AG04449 (cell line): ENCODE results near the gene EMSY.

Experiments used
- CTCF ChIA-PET: fragments of 350-600 bp; formaldehyde crosslinking; extraction: SDS; loops from one replicate; lab custom pipeline; 2021; ENCODE audit warnings: antibody characterized with exemption; lab: Yijun Ruan, JAX
- POLR2A ChIA-PET: fragments of 400-600, 350-600 bp; formaldehyde crosslinking; extraction: SDS; loops from one replicate; lab custom pipeline; 2020; ENCODE audit warnings: antibody characterized with exemption, inconsistent platforms; lab: Yijun Ruan, JAX
- DNase-seq: peaks from one replicate; pipeline ENCODE4 v3.0.0-alpha.2; 2010; ENCODE audit warnings: low read depth, low spot score
- H3K4me3 ChIP-seq: 2 replicates; pipeline ENCODE4 v1.5.1; 2011; ENCODE audit warnings: low read depth, mild to moderate bottlenecking, control low read depth, low read length
- CTCF ChIP-seq: IDR thresholded peaks from one replicate; pipeline ENCODE4 v1.5.1; 2011; ENCODE audit warnings: mild to moderate bottlenecking, moderate library complexity, low read length, control low read depth, inconsistent platforms; ENCODE audit not compliant: insufficient read depth; ENCODE audit errors: missing control alignments

EMSY gene

GRCh38 chr11:76602431-76602861 is 157.6 kb downstream of the EMSY start:
- ChIA-PET POLR2A (no interaction called here), CTCF (no interaction called here)
- no peak overlapping the region for H3K4me3 ChIP-seq
- no peak for DNase-seq
- no peak for TF ChIP-seq CTCF
